Stomach smooth muscle (tissue), 2 donors: ENCODE measurements around the gene CIB1.

ENCODE experiments used
- H3K27ac ChIP-seq: one replicate; pipeline ENCODE4 v1.7.0; 2013; ENCODE audit warnings: mild to moderate bottlenecking, low read length, inconsistent platforms
- H3K27me3 ChIP-seq, 2 donors: one replicate each; pipeline ENCODE4 v1.7.0; 2013; ENCODE audit warnings: low read length in 2 of 2; ENCODE audit not compliant: insufficient read depth in 2 of 2, control insufficient read depth in 1 of 2
- H3K36me3 ChIP-seq, 2 donors: one replicate each; pipeline ENCODE4 v1.7.0; 2013; ENCODE audit warnings: low read length in 2 of 2; ENCODE audit not compliant: control insufficient read depth in 2 of 2, insufficient read depth in 2 of 2
- H3K4me1 ChIP-seq: one replicate; pipeline ENCODE4 v1.7.0; 2013; ENCODE audit warnings: low read length; ENCODE audit not compliant: control insufficient read depth, insufficient read depth
- H3K4me3 ChIP-seq, 2 donors: one replicate each; pipeline ENCODE4 v1.7.0; 2013; ENCODE audit warnings: low read length in 2 of 2
- H3K9ac ChIP-seq, 2 donors: one replicate each; pipeline ENCODE4 v1.7.0; 2013; ENCODE audit warnings: low read length in 2 of 2, mild to moderate bottlenecking in 1 of 2
- H3K9me3 ChIP-seq, 2 donors: one replicate each; pipeline ENCODE4 v1.7.0; 2013; ENCODE audit warnings: low read length in 2 of 2; ENCODE audit not compliant: control insufficient read depth in 2 of 2
- donor health status: healthy.
- donor health status: Pancreatic carcinoma.

The CIB1 gene

DNA sequence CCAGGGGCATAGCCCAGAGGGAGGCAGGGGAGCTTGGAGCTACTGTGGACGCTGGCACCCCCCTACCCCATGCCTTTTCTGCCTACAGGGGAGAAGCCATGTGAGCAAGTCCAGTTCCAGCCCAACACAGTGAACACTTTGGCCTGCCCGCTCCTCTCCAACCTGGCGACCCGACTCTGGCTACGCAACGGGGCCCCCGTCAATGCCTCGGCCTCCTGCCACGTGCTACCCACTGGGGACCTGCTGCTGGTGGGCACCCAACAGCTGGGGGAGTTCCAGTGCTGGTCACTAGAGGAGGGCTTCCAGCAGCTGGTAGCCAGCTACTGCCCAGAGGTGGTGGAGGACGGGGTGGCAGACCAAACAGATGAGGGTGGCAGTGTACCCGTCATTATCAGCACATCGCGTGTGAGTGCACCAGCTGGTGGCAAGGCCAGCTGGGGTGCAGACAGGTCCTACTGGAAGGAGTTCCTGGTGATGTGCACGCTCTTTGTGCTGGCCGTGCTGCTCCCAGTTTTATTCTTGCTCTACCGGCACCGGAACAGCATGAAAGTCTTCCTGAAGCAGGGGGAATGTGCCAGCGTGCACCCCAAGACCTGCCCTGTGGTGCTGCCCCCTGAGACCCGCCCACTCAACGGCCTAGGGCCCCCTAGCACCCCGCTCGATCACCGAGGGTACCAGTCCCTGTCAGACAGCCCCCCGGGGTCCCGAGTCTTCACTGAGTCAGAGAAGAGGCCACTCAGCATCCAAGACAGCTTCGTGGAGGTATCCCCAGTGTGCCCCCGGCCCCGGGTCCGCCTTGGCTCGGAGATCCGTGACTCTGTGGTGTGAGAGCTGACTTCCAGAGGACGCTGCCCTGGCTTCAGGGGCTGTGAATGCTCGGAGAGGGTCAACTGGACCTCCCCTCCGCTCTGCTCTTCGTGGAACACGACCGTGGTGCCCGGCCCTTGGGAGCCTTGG, 5.6 kb downstream of the CIB1 start:
- peaks cover 59 to 65% of the 10 kb centered on the region in 2 donors for H3K36me3 ChIP-seq
- peak overlapping the region in 1 of 2 donors; percentile 29 for H3K9ac ChIP-seq
- H3K9me3 ChIP-seq = no peaks in the 10 kb centered on the region
- peak overlapping the region in 1 of 2 donors; percentile 29 for H3K4me3 ChIP-seq
- peak overlapping the region; percentile 76 for H3K27ac ChIP-seq
- no peaks in the 10 kb centered on the region for H3K27me3 ChIP-seq
- H3K4me1 ChIP-seq = peaks cover 54% of the 10 kb centered on the region

DNA sequence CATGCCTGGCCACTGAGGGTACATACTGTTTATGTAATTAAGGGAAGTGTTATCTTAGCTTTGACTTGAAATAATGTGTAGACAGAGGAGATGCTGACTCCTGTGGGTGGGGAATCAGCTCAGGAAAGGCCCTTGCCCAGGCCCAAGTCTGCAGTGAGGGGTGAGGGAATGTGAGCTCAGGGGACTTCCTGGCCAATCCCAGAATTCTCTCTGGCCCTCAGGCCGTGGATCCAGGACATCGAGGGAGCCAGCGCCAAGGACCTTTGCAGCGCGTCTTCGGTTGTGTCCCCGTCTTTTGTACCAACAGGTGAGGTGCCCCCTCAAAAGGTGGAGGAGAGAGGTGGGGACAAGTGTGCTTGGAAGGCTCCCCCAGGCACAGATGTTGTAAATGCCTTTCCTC, 6.4 kb downstream of the CIB1 start:
- Histone ChIP-seq H3K36me3 (peaks cover 64 to 67% of the 10 kb centered on the region in 2 donors), H3K9ac (no peak overlapping the region), H3K27me3 (no peaks in the 10 kb centered on the region), H3K9me3 (no peaks in the 10 kb centered on the region), H3K27ac (no peak overlapping the region), H3K4me1 (peaks cover 46% of the 10 kb centered on the region), H3K4me3 (no peak overlapping the region)

DNA sequence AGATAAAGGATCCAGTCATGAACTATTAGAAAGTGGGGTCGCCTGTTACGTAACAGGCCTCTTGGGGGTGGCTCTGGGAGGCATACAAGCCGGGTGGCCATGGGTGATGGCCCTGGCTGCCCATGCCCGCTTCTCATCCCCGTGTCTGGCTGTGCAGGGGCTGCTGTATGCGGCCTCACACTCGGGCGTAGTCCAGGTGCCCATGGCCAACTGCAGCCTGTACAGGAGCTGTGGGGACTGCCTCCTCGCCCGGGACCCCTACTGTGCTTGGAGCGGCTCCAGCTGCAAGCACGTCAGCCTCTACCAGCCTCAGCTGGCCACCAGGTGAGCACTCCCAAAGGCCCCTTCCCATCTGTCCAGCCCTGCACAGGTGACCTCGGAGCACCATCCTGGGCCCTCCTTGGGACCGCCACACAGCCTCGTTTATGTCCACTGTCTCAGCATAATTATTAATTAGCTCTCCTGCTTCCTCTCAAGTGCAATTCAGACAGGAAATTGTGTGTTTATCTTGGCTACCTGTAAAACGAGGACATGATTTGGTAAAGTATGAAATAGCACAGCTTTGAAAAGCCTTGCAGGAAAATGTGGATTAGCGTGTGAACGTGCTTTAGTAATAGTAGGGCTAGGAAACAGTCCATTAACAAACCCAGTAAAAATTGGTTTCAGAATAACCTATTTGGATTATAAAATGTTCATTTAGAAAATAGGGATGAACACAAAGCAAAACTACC, 8.1 kb downstream of the CIB1 start:
- H3K36me3 ChIP-seq = peaks cover 63 to 66% of the 10 kb centered on the region in 2 donors
- no peak overlapping the region for H3K27ac ChIP-seq
- no peak overlapping the region for H3K4me3 ChIP-seq
- no peak overlapping the region for H3K9ac ChIP-seq
- peaks cover 38% of the 10 kb centered on the region for H3K4me1 ChIP-seq
- H3K9me3 ChIP-seq = no peaks in the 10 kb centered on the region
- no peaks in the 10 kb centered on the region for H3K27me3 ChIP-seq

DNA sequence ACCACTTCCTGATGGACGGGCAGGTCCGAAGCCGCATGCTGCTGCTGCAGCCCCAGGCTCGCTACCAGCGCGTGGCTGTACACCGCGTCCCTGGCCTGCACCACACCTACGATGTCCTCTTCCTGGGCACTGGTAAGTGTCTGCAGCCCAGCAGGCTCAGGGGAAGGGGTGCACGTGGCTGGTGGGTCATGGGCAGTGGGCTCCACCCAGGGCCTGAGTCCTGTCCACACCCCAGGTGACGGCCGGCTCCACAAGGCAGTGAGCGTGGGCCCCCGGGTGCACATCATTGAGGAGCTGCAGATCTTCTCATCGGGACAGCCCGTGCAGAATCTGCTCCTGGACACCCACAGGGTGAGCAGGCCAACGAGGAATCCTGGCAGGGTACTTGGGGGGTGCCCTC, 8.7 kb downstream of the CIB1 start:
- H3K27ac ChIP-seq = no peak overlapping the region
- peaks cover 34% of the 10 kb centered on the region for H3K4me1 ChIP-seq
- peaks cover 57 to 63% of the 10 kb centered on the region in 2 donors for H3K36me3 ChIP-seq

GRCh38 chr15:90223441-90224165, 10.1 kb downstream of the CIB1 start:
- no peak overlapping the region for H3K4me3 ChIP-seq
- H3K27me3 ChIP-seq = no peaks in the 10 kb centered on the region
- H3K4me1 ChIP-seq = peaks cover 32% of the 10 kb centered on the region
- no peak overlapping the region for H3K9ac ChIP-seq
- peaks cover 48 to 52% of the 10 kb centered on the region in 2 donors for H3K36me3 ChIP-seq
- H3K27ac ChIP-seq = no peak overlapping the region
- H3K9me3 ChIP-seq = no peaks in the 10 kb centered on the region

More for the DNA sequence above, 8.7 kb downstream of the CIB1 start:
- Histone ChIP-seq H3K9me3 (no peaks in the 10 kb centered on the region), H3K9ac (no peak overlapping the region), H3K27me3 (no peaks in the 10 kb centered on the region), H3K4me3 (no peak overlapping the region)

DNA sequence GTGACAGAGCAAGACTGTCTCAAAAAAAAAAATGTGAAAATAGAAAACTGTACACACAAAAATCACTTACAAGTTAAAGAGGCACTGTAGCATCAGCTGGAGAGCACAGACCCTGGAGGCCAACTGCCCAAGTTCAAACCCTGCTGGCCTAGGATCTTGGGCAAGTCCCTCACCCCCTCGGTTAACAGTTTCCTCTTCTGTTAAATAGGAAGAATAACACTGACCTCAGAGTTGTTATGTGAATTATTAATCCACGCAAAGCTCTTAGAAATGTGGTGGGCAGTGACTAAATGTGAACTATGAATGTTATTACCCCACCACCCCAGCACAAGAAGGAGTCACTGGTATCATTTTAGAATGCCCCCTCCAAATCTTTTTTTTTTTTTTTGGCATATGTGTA, 11.2 kb downstream of the CIB1 start:
- H3K36me3 ChIP-seq = peaks cover 45 to 49% of the 10 kb centered on the region in 2 donors
- H3K27ac ChIP-seq = no peak overlapping the region
- no peaks in the 10 kb centered on the region for H3K27me3 ChIP-seq
- no peak overlapping the region for H3K9ac ChIP-seq
- H3K4me3 ChIP-seq = no peak overlapping the region
- H3K4me1 ChIP-seq = peaks cover 23% of the 10 kb centered on the region
- no peaks in the 10 kb centered on the region for H3K9me3 ChIP-seq

- Histone ChIP-seq H3K27ac (peak overlapping the region; percentile 46), H3K36me3 (peaks cover 41 to 44% of the 10 kb centered on the region in 2 donors), H3K9me3 (no peaks in the 10 kb centered on the region), H3K9ac (no peak overlapping the region), H3K4me1 (peaks cover 23% of the 10 kb centered on the region), H3K4me3 (peak overlapping the region in 1 of 2 donors; percentile 8), H3K27me3 (no peaks in the 10 kb centered on the region)
Observed at GRCh38 chr15:90221246-90221900, 12.4 kb downstream of the CIB1 start.

DNA sequence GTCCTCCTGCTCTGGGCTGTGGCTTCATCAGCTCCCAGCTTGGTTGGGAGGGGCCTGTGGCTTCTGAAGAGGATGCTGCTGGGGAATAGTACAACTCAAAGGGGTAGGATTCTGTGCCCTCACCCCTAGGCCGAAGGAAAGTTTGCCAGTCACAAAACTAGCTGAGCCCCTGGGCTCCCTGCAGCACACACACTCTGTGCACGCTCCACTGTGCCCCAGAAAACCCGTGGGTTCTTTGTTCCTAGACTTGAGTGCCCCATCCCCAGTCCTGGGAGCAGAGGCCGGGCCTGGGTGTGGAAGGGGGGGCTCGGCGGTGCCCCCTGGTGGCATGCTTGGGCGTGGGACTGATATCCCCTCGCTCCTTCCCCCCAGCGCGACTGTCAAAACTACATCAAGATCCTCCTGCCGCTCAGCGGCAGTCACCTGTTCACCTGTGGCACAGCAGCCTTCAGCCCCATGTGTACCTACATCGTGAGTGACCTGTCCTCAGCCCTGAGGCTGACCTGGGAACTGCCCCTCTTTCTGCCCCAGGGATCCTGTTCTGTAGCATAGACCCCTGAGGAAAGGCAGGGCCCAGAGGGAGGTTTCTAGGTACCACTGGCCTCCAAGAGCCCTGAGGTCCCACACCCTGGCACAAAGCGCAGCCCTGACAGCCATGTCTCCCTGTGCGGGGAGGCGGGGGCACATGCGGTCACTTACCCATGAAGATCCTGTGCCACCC, 14.2 kb downstream of the CIB1 start:
- H3K36me3 ChIP-seq = peaks cover 23 to 30% of the 10 kb centered on the region in 2 donors
- H3K27me3 ChIP-seq = no peaks in the 10 kb centered on the region

GRCh38 chr15:90217671-90218394, 15.9 kb downstream of the CIB1 start:
- no peak overlapping the region for H3K4me3 ChIP-seq
- no peak overlapping the region for H3K9ac ChIP-seq
- peaks cover 28% of the 10 kb centered on the region for H3K4me1 ChIP-seq
- H3K9me3 ChIP-seq = no peaks in the 10 kb centered on the region
- no peaks in the 10 kb centered on the region for H3K27me3 ChIP-seq
- H3K36me3 ChIP-seq = peaks cover 9 to 13% of the 10 kb centered on the region in 2 donors
- H3K27ac ChIP-seq = no peak overlapping the region

More for the DNA sequence above, 14.2 kb downstream of the CIB1 start:
- Histone ChIP-seq H3K9ac (no peak overlapping the region), H3K4me3 (no peak overlapping the region), H3K27ac (peak overlapping the region; percentile 55), H3K9me3 (no peaks in the 10 kb centered on the region), H3K4me1 (peaks cover 23% of the 10 kb centered on the region)
